ENCODE results near the gene KRT78.

The KRT78 gene

GRCh38 chr12:52818887-52819420, 29.8 kb downstream of the KRT78 start:
- Histone ChIP-seq H3K4me1 (ENCODE audit: control insufficient read depth, insufficient read depth, low read depth, low read length) (peaks cover 5% of the 10 kb centered on the region), H3K9me3 (ENCODE audit: control insufficient read depth, low read length) (no peaks in the 10 kb centered on the region), H2BK120ac (ENCODE audit: low read depth, low read length) (no peak overlapping the region), H3K27me3 (ENCODE audit: control insufficient read depth in 1 of 2, insufficient read depth in 1 of 2, low read length in 2 of 2) (peaks cover 30 to 74% of the 10 kb centered on the region in 2 experiments), H2BK15ac (ENCODE audit: low read depth, poor library complexity, severe bottlenecking) (no peak overlapping the region), H3K27ac (ENCODE audit: low read length, poor library complexity, severe bottlenecking) (no peak overlapping the region), H3K4me2 (ENCODE audit: low read length, poor library complexity, severe bottlenecking) (no peak overlapping the region), H3K23ac (ENCODE audit: low read length in 2 of 2) (no peak overlapping the region), H3K18ac (ENCODE audit: low read depth in 1 of 2, low read length in 2 of 2) (no peak overlapping the region), H2BK12ac (ENCODE audit: low read length in 2 of 2) (no peak overlapping the region), H3K4ac (ENCODE audit: low read depth in 1 of 2, low read length in 2 of 2) (no peak overlapping the region), H3K4me3 (ENCODE audit: insufficient read depth in 1 of 2, low read depth in 1 of 2, low read length in 2 of 2) (no peak overlapping the region), H3K36me3 (ENCODE audit: control insufficient read depth in 1 of 2, insufficient read depth in 2 of 2, low read depth in 1 of 2, low read length in 2 of 2) (no peaks in the 10 kb centered on the region), H4K91ac (ENCODE audit: low read length) (no peak overlapping the region), H4K8ac (ENCODE audit: low read length) (no peak overlapping the region), H2AFZ (ENCODE audit: low read depth, low read length) (no peak overlapping the region), H2BK5ac (ENCODE audit: low read depth, low read length, poor library complexity, severe bottlenecking) (no peak overlapping the region), H2AK5ac (ENCODE audit: low read length, severe bottlenecking) (no peak overlapping the region), H3K9ac (ENCODE audit: low read length) (no peak overlapping the region), H3K14ac (ENCODE audit: low read length in 2 of 2) (no peak overlapping the region), H3K79me1 (replicated peaks; ENCODE audit: low read length, poor library complexity, severe bottlenecking) (no peaks in the 10 kb centered on the region)
- WGBS: 61% methylated on average over 7 of the region's 7 CpGs
- no peak for DNase-seq

GRCh38 chr12:52818388-52818787, 30.4 kb downstream of the KRT78 start:
- Histone ChIP-seq H2AK5ac (ENCODE audit: low read length, severe bottlenecking) (no peak overlapping the region), H2BK120ac (ENCODE audit: low read depth, low read length) (no peak overlapping the region), H3K36me3 (ENCODE audit: control insufficient read depth in 1 of 2, insufficient read depth in 2 of 2, low read depth in 1 of 2, low read length in 2 of 2) (no peaks in the 10 kb centered on the region), H3K9me3 (ENCODE audit: control insufficient read depth, low read length) (no peaks in the 10 kb centered on the region), H2BK12ac (ENCODE audit: low read length in 2 of 2) (no peak overlapping the region), H3K18ac (ENCODE audit: low read depth in 1 of 2, low read length in 2 of 2) (no peak overlapping the region), H3K27me3 (ENCODE audit: control insufficient read depth in 1 of 2, insufficient read depth in 1 of 2, low read length in 2 of 2) (peaks cover 30 to 74% of the 10 kb centered on the region in 2 experiments), H3K27ac (ENCODE audit: low read length, poor library complexity, severe bottlenecking) (no peak overlapping the region), H3K4me3 (ENCODE audit: insufficient read depth in 1 of 2, low read depth in 1 of 2, low read length in 2 of 2) (no peak overlapping the region), H2AFZ (ENCODE audit: low read depth, low read length) (no peak overlapping the region), H2BK15ac (ENCODE audit: low read depth, poor library complexity, severe bottlenecking) (no peak overlapping the region), H3K79me1 (replicated peaks; ENCODE audit: low read length, poor library complexity, severe bottlenecking) (no peaks in the 10 kb centered on the region), H3K23ac (ENCODE audit: low read length in 2 of 2) (no peak overlapping the region), H3K14ac (ENCODE audit: low read length in 2 of 2) (no peak overlapping the region), H4K8ac (ENCODE audit: low read length) (no peak overlapping the region), H3K4me1 (ENCODE audit: control insufficient read depth, insufficient read depth, low read depth, low read length) (peaks cover 5% of the 10 kb centered on the region), H4K91ac (ENCODE audit: low read length) (no peak overlapping the region), H2BK5ac (ENCODE audit: low read depth, low read length, poor library complexity, severe bottlenecking) (no peak overlapping the region), H3K4me2 (ENCODE audit: low read length, poor library complexity, severe bottlenecking) (no peak overlapping the region), H3K4ac (ENCODE audit: low read depth in 1 of 2, low read length in 2 of 2) (no peak overlapping the region), H3K9ac (ENCODE audit: low read length) (no peak overlapping the region)
- WGBS: 68% methylated on average over 7 of the region's 7 CpGs
- no peak for DNase-seq

GRCh38 chr12:52817699-52818238, 31.0 kb downstream of the KRT78 start:
- no peak for DNase-seq
- Histone ChIP-seq H3K9ac (ENCODE audit: low read length) (no peak overlapping the region), H2AFZ (ENCODE audit: low read depth, low read length) (no peak overlapping the region), H3K27me3 (ENCODE audit: control insufficient read depth in 1 of 2, insufficient read depth in 1 of 2, low read length in 2 of 2) (peaks cover 30 to 74% of the 10 kb centered on the region in 2 experiments), H3K4me3 (ENCODE audit: insufficient read depth in 1 of 2, low read depth in 1 of 2, low read length in 2 of 2) (no peak overlapping the region), H3K79me1 (replicated peaks; ENCODE audit: low read length, poor library complexity, severe bottlenecking) (no peaks in the 10 kb centered on the region), H2AK5ac (ENCODE audit: low read length, severe bottlenecking) (no peak overlapping the region), H2BK120ac (ENCODE audit: low read depth, low read length) (no peak overlapping the region), H4K8ac (ENCODE audit: low read length) (no peak overlapping the region), H3K27ac (ENCODE audit: low read length, poor library complexity, severe bottlenecking) (no peak overlapping the region), H2BK5ac (ENCODE audit: low read depth, low read length, poor library complexity, severe bottlenecking) (no peak overlapping the region), H2BK12ac (ENCODE audit: low read length in 2 of 2) (no peak overlapping the region), H4K91ac (ENCODE audit: low read length) (no peak overlapping the region), H3K23ac (ENCODE audit: low read length in 2 of 2) (no peak overlapping the region), H2BK15ac (ENCODE audit: low read depth, poor library complexity, severe bottlenecking) (no peak overlapping the region), H3K36me3 (ENCODE audit: control insufficient read depth in 1 of 2, insufficient read depth in 2 of 2, low read depth in 1 of 2, low read length in 2 of 2) (no peaks in the 10 kb centered on the region), H3K4me1 (ENCODE audit: control insufficient read depth, insufficient read depth, low read depth, low read length) (peaks cover 5% of the 10 kb centered on the region), H3K14ac (ENCODE audit: low read length in 2 of 2) (no peak overlapping the region), H3K4ac (ENCODE audit: low read depth in 1 of 2, low read length in 2 of 2) (no peak overlapping the region), H3K9me3 (ENCODE audit: control insufficient read depth, low read length) (no peaks in the 10 kb centered on the region), H3K4me2 (ENCODE audit: low read length, poor library complexity, severe bottlenecking) (no peak overlapping the region), H3K18ac (ENCODE audit: low read depth in 1 of 2, low read length in 2 of 2) (no peak overlapping the region)
- WGBS: 91% methylated on average over 1 of the region's 2 CpGs

- H2AK5ac ChIP-seq (ENCODE audit: low read length, severe bottlenecking): no peak overlapping the region
- no peaks in the 10 kb centered on the region for H3K9me3 ChIP-seq (ENCODE audit: control insufficient read depth, low read length)
- H3K18ac ChIP-seq (ENCODE audit: low read depth in 1 of 2, low read length in 2 of 2): no peak overlapping the region
- peaks cover 30 to 74% of the 10 kb centered on the region in 2 experiments for H3K27me3 ChIP-seq (ENCODE audit: control insufficient read depth in 1 of 2, insufficient read depth in 1 of 2, low read length in 2 of 2)
- H3K4me1 ChIP-seq (ENCODE audit: control insufficient read depth, insufficient read depth, low read depth, low read length): peaks cover 3% of the 10 kb centered on the region
- no peak for DNase-seq
- WGBS: 86% methylated on average over 8 of the region's 8 CpGs
- no peak overlapping the region for H4K8ac ChIP-seq (ENCODE audit: low read length)
- H3K14ac ChIP-seq (ENCODE audit: low read length in 2 of 2): no peak overlapping the region
- no peak overlapping the region for H3K23ac ChIP-seq (ENCODE audit: low read length in 2 of 2)
- H3K4me3 ChIP-seq (ENCODE audit: insufficient read depth in 1 of 2, low read depth in 1 of 2, low read length in 2 of 2): no peak overlapping the region
- no peak overlapping the region for H2BK15ac ChIP-seq (ENCODE audit: low read depth, poor library complexity, severe bottlenecking)
- no peak overlapping the region for H2AFZ ChIP-seq (ENCODE audit: low read depth, low read length)
- no peak overlapping the region for H2BK5ac ChIP-seq (ENCODE audit: low read depth, low read length, poor library complexity, severe bottlenecking)
- H4K91ac ChIP-seq (ENCODE audit: low read length): no peak overlapping the region
- H3K9ac ChIP-seq (ENCODE audit: low read length): no peak overlapping the region
- no peak overlapping the region for H2BK120ac ChIP-seq (ENCODE audit: low read depth, low read length)
- H2BK12ac ChIP-seq (ENCODE audit: low read length in 2 of 2): no peak overlapping the region
- no peak overlapping the region for H3K4me2 ChIP-seq (ENCODE audit: low read length, poor library complexity, severe bottlenecking)
- H3K4ac ChIP-seq (ENCODE audit: low read depth in 1 of 2, low read length in 2 of 2): no peak overlapping the region
- no peaks in the 10 kb centered on the region for H3K79me1 ChIP-seq (replicated peaks; ENCODE audit: low read length, poor library complexity, severe bottlenecking)
- no peaks in the 10 kb centered on the region for H3K36me3 ChIP-seq (ENCODE audit: control insufficient read depth in 1 of 2, insufficient read depth in 2 of 2, low read depth in 1 of 2, low read length in 2 of 2)
- no peak overlapping the region for H3K27ac ChIP-seq (ENCODE audit: low read length, poor library complexity, severe bottlenecking)
Observed at GRCh38 chr12:52817003-52817698, 31.6 kb downstream of the KRT78 start.

Measured in mesenchymal stem cell (in vitro differentiated cells and primary cell).